ENCODE measurements around the gene GPR3. TPM values are rescaled to one million over a fixed set of nuclear protein-coding genes. Genes with fewer than 3 reads are reported as not detected.

GPR3 gene
- total RNA-seq, 1 experiment from 2014 or later: 4.4 TPM

DNA sequence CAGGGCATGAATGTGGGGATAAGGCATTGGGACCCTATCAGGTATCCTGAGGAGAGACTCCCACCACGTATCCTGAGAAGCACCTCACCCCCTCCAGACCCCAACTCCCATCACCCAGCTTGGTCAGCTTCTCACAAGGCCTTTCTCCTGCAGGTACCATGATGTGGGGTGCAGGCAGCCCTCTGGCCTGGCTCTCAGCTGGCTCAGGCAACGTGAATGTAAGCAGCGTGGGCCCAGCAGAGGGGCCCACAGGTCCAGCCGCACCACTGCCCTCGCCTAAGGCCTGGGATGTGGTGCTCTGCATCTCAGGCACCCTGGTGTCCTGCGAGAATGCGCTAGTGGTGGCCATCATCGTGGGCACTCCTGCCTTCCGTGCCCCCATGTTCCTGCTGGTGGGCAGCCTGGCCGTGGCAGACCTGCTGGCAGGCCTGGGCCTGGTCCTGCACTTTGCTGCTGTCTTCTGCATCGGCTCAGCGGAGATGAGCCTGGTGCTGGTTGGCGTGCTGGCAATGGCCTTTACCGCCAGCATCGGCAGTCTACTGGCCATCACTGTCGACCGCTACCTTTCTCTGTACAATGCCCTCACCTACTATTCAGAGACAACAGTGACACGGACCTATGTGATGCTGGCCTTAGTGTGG, 1.3 kb downstream of the GPR3 start:
- H3K27me3 Mint-ChIP-seq (ENCODE audit: low read depth): no peaks in the 10 kb centered on the region; the same call in none of the 2 replicates
- no peaks in the 10 kb centered on the region; a peak in 2 of 5 replicates for H3K9me3 Mint-ChIP-seq
- H2BK15ac ChIP-seq (ENCODE audit: low read depth, low read length): no peak overlapping the region
- no peak overlapping the region for H3K27ac Mint-ChIP-seq
- no peak overlapping the region for H3K18ac ChIP-seq (ENCODE audit: insufficient read length, low read depth, low read length)
- H3K79me2 ChIP-seq (ENCODE audit: insufficient read depth, low read length): no peaks in the 10 kb centered on the region
- H3K27me3 ChIP-seq (ENCODE audit: insufficient read depth, low read length): no peaks in the 10 kb centered on the region
- H4K8ac ChIP-seq (replicated peaks; ENCODE audit: insufficient read length, low read depth, low read length): no peak overlapping the region
- H3K4me2 ChIP-seq (ENCODE audit: insufficient read depth, insufficient read length, low read length): no peak overlapping the region
- H3K4me3 Mint-ChIP-seq: peak overlapping the region in 1 of 2 experiments; percentile 65; a peak in 3 of 5 replicates
- no peak overlapping the region for H2BK5ac ChIP-seq (ENCODE audit: insufficient read length, low read length)
- no peaks in the 10 kb centered on the region for H3K79me1 ChIP-seq (ENCODE audit: insufficient read depth, low read depth, low read length, poor library complexity, severe bottlenecking)
- no peak overlapping the region for H2BK20ac ChIP-seq (ENCODE audit: low read depth, low read length, poor library complexity, severe bottlenecking)
- no peak overlapping the region for H3K14ac ChIP-seq (ENCODE audit: insufficient read depth, low read length)
- H3T11ph ChIP-seq (ENCODE audit: low read length): no peak overlapping the region
- no peaks in the 10 kb centered on the region for H3K9me3 ChIP-seq (ENCODE audit: control insufficient read depth, low read depth, low read length)
- no peak overlapping the region for H4K91ac ChIP-seq (ENCODE audit: insufficient read length, low read depth, low read length)
- H2AFZ ChIP-seq (ENCODE audit: low read length): no peak overlapping the region
- H3K23me2 ChIP-seq (ENCODE audit: insufficient read length, low read depth, low read length, poor library complexity, severe bottlenecking): peaks cover 4% of the 10 kb centered on the region
- H2AK5ac ChIP-seq (ENCODE audit: insufficient read length, low read length): no peak overlapping the region
- H3K4me1 Mint-ChIP-seq: peaks cover 34 to 40% of the 10 kb centered on the region in 2 experiments
- H3K9ac ChIP-seq (ENCODE audit: extremely low read depth, insufficient read length, low read length): no peak overlapping the region
- no peak overlapping the region for H2BK12ac ChIP-seq (ENCODE audit: insufficient read length, low read depth, low read length)
- no peak for DNase-seq
- H3K4me1 ChIP-seq (ENCODE audit: insufficient read depth, low read length): peaks cover 2% of the 10 kb centered on the region
- no peak overlapping the region for H2BK120ac ChIP-seq (ENCODE audit: low read depth, low read length, poor library complexity, severe bottlenecking)
- no peak overlapping the region for H3K23ac ChIP-seq (ENCODE audit: insufficient read length, low read depth, low read length)
- H3K36me3 Mint-ChIP-seq (ENCODE audit: insufficient read depth in 1 of 3, low read depth in 3 of 3): peaks cover 0 to 4% (median 3%) of the 10 kb centered on the region in 3 experiments; a peak in 2 of 7 replicates
- H4K20me1 ChIP-seq (ENCODE audit: control insufficient read depth, insufficient read depth, insufficient read length): no peaks in the 10 kb centered on the region
- H3K56ac ChIP-seq (ENCODE audit: insufficient read length, low read depth, low read length): no peak overlapping the region
- WGBS (ENCODE audit: extremely low coverage, insufficient read length, low lambda C conversion rate): no CpG with 5 or more reads among the region's 18 CpGs
- no peak overlapping the region for H4K5ac ChIP-seq (ENCODE audit: insufficient read length, low read depth, low read length)
- H3K27ac ChIP-seq (ENCODE audit: insufficient read length, low read depth, low read length): no peak overlapping the region
- H3K4ac ChIP-seq (ENCODE audit: low read depth, low read length): no peak overlapping the region
- TF ChIP-seq CTCF (conservative IDR thresholded peaks at IDR 0.05): no peak

All from H9 (cell line).